ENCODE measurements around the gene IL10RB.

IL10RB gene

GRCh38 chr21:33259428-33259827 is 6.7 kb upstream of the IL10RB start:
- in situ Hi-C loops (cut with MboI; ENCODE audit: low pct_unique_long_range_greater_than_20kb, low sequenced_read_pairs) = no loop called here

GRCh38 chr21:33259995-33260394 is 6.2 kb upstream of the IL10RB start:
- DNase-seq = no peak
- in situ Hi-C loops (cut with MboI; ENCODE audit: low pct_unique_long_range_greater_than_20kb, low sequenced_read_pairs) = no loop called here

More at GRCh38 chr21:33259428-33259827, 6.7 kb upstream of the IL10RB start:
- DNase-seq = no peak

GRCh38 chr21:33261635-33262034 is 4.5 kb upstream of the IL10RB start:
- peak; percentile 91 for DNase-seq
- in situ Hi-C loops (cut with MboI; ENCODE audit: low pct_unique_long_range_greater_than_20kb, low sequenced_read_pairs) = no loop called here

DNA sequence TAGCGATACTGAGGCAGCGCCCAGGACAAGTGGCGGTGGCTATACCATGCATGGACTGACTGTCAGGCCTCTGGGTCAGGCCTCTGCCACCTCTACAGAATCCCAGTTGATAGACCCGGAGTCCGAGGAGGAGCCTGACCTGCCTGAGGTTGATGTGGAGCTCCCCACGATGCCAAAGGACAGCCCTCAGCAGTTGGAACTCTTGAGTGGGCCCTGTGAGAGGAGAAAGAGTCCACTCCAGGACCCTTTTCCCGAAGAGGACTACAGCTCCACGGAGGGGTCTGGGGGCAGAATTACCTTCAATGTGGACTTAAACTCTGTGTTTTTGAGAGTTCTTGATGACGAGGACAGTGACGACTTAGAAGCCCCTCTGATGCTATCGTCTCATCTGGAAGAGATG is 3.2 kb upstream of the IL10RB start:
- in situ Hi-C loops (cut with MboI; ENCODE audit: low pct_unique_long_range_greater_than_20kb, low sequenced_read_pairs) = no loop called here
- DNase-seq = no peak

GRCh38 chr21:33264561-33264960 is 1.6 kb upstream of the IL10RB start:
- DNase-seq = no peak
- in situ Hi-C loops (cut with MboI; ENCODE audit: low pct_unique_long_range_greater_than_20kb, low sequenced_read_pairs) = no loop called here

- DNase-seq = peak; percentile 91
- in situ Hi-C loops (cut with MboI; ENCODE audit: low pct_unique_long_range_greater_than_20kb, low sequenced_read_pairs) = no loop called here
Observed at GRCh38 chr21:33265664-33266049, 510 bp upstream of the IL10RB start.

DNA sequence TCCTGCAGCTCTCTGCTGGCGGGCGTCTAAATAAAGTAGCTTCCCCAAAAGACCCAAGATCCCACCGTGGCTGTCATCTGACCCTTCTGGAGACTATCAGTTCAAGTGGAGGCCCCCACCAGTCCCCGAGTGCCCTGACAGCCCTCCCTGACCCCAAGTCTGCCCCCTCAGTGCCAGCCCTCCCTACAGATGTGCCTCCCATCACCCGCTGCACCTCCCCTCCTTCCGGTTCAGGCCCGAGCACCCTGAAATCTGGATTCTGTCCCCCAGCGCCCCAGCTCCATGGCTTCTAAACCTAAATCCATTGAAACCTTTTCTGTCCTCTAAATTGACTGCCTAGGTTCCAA is 595 bp downstream of the IL10RB start:
- no peak for DNase-seq
- in situ Hi-C loops (cut with MboI; ENCODE audit: low pct_unique_long_range_greater_than_20kb, low sequenced_read_pairs) = no loop called here

DNA sequence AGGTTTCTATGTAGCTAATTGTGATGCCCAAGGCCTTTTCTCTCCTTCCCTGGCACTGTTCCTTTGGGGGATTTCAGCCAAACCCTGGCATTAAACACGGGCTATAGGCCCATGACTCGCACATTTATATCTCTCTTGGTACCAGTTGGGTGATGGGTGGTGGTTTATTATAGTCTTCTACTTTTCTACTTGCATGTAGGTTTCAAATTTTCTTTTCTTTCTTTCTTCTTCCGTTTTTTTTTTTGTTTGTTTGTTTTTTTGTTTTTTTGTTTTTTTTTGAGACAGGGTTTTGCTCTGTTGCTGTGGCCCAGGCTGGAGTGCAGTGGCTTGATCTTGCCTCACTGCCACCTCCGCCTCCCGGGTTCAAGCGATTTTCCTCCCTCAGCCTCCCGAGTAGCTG is 1.1 kb downstream of the IL10RB start:
- in situ Hi-C loops (cut with MboI; ENCODE audit: low pct_unique_long_range_greater_than_20kb, low sequenced_read_pairs) = no loop called here
- no peak for DNase-seq

DNA sequence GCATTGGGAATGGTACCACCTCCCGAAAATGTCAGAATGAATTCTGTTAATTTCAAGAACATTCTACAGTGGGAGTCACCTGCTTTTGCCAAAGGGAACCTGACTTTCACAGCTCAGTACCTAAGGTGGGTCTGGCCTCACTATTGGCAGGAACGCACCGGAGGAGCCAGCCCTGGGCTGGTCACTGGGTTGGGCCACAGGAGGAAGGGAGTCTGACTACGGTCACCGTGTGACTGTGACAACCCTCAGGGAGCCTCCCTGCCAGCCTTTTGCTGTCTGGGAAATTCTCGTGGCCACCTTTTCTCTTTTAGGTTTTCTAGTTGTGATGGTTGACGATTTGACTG is 2.2 kb downstream of the IL10RB start:
- DNase-seq = no peak
- in situ Hi-C loops (cut with MboI; ENCODE audit: low pct_unique_long_range_greater_than_20kb, low sequenced_read_pairs) = no loop called here

- in situ Hi-C loops (cut with MboI; ENCODE audit: low pct_unique_long_range_greater_than_20kb, low sequenced_read_pairs) = no loop called here
- no peak for DNase-seq
Observed at GRCh38 chr21:33268737-33269441, 2.7 kb downstream of the IL10RB start.

GRCh38 chr21:33270986-33271385 is 4.8 kb downstream of the IL10RB start:
- no peak for DNase-seq
- in situ Hi-C loops (cut with MboI; ENCODE audit: low pct_unique_long_range_greater_than_20kb, low sequenced_read_pairs) = no loop called here

DNA sequence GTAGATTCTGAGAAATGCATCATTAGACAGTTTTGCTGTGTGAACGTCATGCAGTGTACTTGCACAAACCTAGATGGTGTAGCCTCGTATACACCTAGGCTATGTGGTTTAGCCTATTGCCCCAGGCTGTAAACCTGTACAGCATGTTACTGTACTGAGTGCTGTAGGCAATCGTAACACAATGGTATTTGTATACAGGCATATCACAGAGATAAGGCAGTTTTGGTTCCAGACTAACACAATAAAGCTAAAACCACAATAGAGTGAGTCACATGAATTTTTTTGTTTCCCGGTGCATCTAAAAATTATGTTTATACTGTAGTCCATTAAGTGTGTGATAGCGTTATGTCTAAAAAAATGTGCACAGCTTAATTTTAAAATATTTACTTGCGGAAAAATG is 6.9 kb downstream of the IL10RB start:
- DNase-seq = no peak
- in situ Hi-C loops (cut with MboI; ENCODE audit: low pct_unique_long_range_greater_than_20kb, low sequenced_read_pairs) = no loop called here

DNA sequence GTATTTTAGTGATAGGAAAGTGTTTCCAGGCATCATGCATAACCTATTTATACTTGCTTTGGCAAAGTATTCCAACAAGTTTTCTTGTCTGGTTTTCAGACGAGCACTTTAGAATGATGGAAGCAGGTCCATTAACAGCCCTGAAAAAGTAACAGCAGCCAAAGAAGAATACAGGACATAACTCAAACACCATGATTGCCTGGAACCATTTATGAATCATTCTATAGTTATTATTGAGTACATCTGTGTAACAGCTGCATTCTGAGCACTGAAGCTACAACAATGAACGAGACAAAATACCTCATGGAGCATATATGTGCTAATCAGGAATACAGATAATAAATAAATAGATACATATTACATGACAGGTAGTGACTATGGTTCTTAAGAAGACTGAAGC is 12.6 kb downstream of the IL10RB start:
- in situ Hi-C loops (cut with MboI; ENCODE audit: low pct_unique_long_range_greater_than_20kb, low sequenced_read_pairs) = no loop called here
- DNase-seq = no peak

DNA sequence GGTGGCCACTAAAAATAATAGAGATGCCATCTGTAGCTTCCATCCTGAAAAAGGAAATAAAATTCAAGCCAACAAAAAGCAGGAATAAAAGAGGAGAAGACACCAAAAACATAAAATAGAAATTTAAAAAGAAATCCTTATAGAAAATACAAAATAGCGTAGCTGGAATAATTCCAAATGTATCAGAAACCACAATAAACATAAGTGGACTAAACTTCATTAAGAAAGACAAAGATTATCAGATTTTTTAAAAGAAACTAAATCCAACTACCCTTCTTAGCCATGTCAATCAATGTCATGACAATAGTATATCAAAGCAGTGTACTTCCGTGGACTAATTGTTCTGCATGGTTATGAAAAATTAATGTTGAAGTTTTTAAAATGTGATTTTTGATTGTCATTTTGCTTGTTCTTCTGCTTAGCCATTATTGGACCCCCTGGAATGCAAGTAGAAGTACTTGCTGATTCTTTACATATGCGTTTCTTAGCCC is 13.2 kb downstream of the IL10RB start:
- no peak for DNase-seq
- in situ Hi-C loops (cut with MboI; ENCODE audit: low pct_unique_long_range_greater_than_20kb, low sequenced_read_pairs) = no loop called here

GRCh38 chr21:33281096-33281652 is 15.0 kb downstream of the IL10RB start:
- DNase-seq = no peak
- in situ Hi-C loops (cut with MboI; ENCODE audit: low pct_unique_long_range_greater_than_20kb, low sequenced_read_pairs) = no loop called here

GRCh38 chr21:33283203-33283602 is 17.0 kb downstream of the IL10RB start:
- DNase-seq = no peak
- in situ Hi-C loops (cut with MboI; ENCODE audit: low pct_unique_long_range_greater_than_20kb, low sequenced_read_pairs) = no loop called here

- no peak for DNase-seq
- in situ Hi-C loops (cut with MboI; ENCODE audit: low pct_unique_long_range_greater_than_20kb, low sequenced_read_pairs) = no loop called here
Observed at GRCh38 chr21:33286076-33286475, 19.9 kb downstream of the IL10RB start.

- DNase-seq = no peak
- in situ Hi-C loops (cut with MboI; ENCODE audit: low pct_unique_long_range_greater_than_20kb, low sequenced_read_pairs) = no loop called here
Observed at GRCh38 chr21:33286600-33287456, 20.7 kb downstream of the IL10RB start.

DNA sequence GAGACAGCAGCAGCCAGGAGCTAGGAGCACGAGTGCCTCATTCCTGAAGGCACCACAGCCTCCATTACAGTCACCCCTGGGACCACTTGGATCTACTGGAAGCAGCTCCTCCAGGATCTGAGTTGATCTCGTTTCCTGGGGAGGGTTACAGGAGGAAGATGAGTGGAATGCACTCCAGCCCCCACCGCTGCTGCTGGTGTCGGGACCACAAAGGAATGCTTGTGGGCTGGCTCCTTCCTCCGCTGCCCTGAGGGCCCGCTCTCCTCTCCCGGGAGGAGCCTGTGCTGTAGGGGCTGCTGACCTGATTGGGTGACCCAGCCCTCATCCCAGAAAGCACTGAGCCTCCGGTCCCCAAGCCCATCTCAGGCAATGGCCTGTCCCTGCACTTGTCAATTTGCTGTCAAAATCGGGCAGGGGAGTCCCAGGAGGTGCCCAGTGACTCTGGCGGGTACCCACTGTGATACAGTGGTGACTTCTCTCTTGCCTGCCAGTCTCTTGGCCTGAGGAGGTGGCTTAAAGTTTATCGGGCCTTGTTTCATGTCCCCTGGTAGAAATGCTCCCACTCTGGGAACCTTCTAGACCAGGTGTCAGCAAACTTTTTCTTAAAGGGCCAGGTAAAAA is 23.1 kb downstream of the IL10RB start:
- in situ Hi-C loops (cut with MboI; ENCODE audit: low pct_unique_long_range_greater_than_20kb, low sequenced_read_pairs) = no loop called here
- DNase-seq = no peak

DNA sequence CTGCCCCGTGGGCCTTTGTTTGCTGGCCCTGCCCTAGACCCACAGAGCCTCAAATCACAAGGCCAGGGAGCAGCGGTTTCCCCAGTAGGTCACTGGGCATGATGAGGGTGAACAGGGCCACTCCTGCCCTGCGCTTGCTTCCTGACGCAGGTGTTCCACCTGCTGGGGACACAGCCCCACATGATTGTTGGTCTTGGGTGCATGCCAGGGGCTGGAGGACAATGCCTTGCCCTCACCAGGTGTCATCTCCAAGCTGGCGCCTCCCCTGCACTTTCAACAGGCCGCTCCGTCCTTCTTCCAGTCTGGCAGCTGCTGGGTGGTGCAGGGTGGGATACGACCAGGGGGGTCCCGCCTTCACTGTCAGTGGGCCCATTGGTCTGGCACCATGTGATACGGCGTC is 24.3 kb downstream of the IL10RB start:
- in situ Hi-C loops (cut with MboI; ENCODE audit: low pct_unique_long_range_greater_than_20kb, low sequenced_read_pairs) = no loop called here
- no peak for DNase-seq

Data from KBM-7 (cell line).